HG03095 (cell line): ENCODE results near the gene MAN2C1.
"Not testable (repeated sequence)": the region's sequence is repeated elsewhere in the genome, so short reads cannot be mapped to it uniquely, and the experiment has no call there.

Experiments used
- ATAC-seq: cut with Tn5 transposase; IDR thresholded peaks from one replicate; pipeline ENCODE4 v1.9.1; 2021; ENCODE audit warnings: moderate library complexity; ENCODE audit not compliant: unreplicated experiment

MAN2C1 gene

GRCh38 chr15:75313116-75313845, 55.1 kb downstream of the MAN2C1 start:
- ATAC-seq = no peak

GRCh38 chr15:75312548-75312947, 55.9 kb downstream of the MAN2C1 start:
- not testable (repeated sequence) for ATAC-seq

- ATAC-seq = no peak
These were observed 58.7 kb downstream of the MAN2C1 start for GRCh38 chr15:75309711-75310110.

GRCh38 chr15:75307778-75308390, 60.5 kb downstream of the MAN2C1 start:
- no peak for ATAC-seq

DNA sequence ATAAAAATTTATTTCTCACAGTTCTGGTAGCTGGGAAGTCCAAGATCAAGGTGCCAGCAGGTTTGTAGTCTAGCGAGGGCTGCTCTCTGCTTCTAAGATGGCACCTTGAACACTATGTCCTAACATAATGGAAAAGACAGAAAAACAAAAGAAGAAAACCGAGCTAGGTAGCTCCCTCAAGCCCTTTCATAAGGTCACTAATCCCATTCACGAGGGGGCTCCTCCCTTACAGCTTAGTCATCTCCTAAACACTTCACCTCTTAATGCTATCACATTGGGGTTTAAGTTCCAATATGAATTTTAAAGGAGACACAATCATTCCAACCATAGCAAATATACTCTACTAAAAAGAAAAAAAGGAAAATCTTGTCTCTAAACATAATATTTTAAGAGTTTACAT, 62.2 kb downstream of the MAN2C1 start:
- no peak for ATAC-seq
